HepG2 (cell line): ENCODE measurements around the gene TMEM87A. TPM values are rescaled to one million over a fixed set of nuclear protein-coding genes. Genes with fewer than 3 reads are reported as not detected.

Source experiments
- ESRRA ChIP-seq: sonication (generic); formaldehyde crosslinking; IDR thresholded peaks from 2 replicates; pipeline ENCODE4 v1.5.1; 2020; ENCODE audit warnings: mild to moderate bottlenecking, low read depth, missing genetic modification reagents
- GATAD1 ChIP-seq: IDR thresholded peaks from 2 replicates; pipeline ENCODE4 v1.6.1; 2016; ENCODE audit warnings: missing genetic modification reagents, missing compliant biosample characterization
- KDM5B ChIP-seq: sonication (generic); formaldehyde crosslinking; IDR thresholded peaks from 2 replicates; pipeline ENCODE4 v1.4.0; 2020; ENCODE audit warnings: missing genetic modification reagents, mild to moderate bottlenecking, borderline replicate concordance
- LCORL ChIP-seq, 2 experiments: fragments of 450-650 bp in 1 of 2; sonication (generic) in 1 of 2; formaldehyde crosslinking in 1 of 2; IDR thresholded peaks; 2 replicates each; pipeline versions ENCODE4 v1.5.0 to v1.6.1; 2017 to 2020; ENCODE audit warnings: antibody characterized with exemption in 1 of 2, missing genetic modification reagents in 1 of 2
- SOX13 ChIP-seq, 3 experiments: fragments of 450-650 bp in 1 of 3; sonication (generic) in 1 of 3; formaldehyde crosslinking in 1 of 3; IDR thresholded peaks in 2 of 3; conservative IDR thresholded peaks in 1 of 3; 2 replicates each; pipeline versions ENCODE4 v1.5.0 to v1.6.1; 2016 to 2020; ENCODE audit warnings: antibody characterized with exemption in 1 of 3, mild to moderate bottlenecking in 1 of 3, missing compliant biosample characterization in 1 of 3, missing genetic modification reagents in 1 of 3, moderate library complexity in 1 of 3
- STAG1 ChIP-seq: sonication (generic); formaldehyde crosslinking; IDR thresholded peaks from 2 replicates; pipeline ENCODE4 v1.4.0; 2020; ENCODE audit warnings: missing genetic modification reagents
- TMF1 ChIP-seq: sonication (generic); formaldehyde crosslinking; IDR thresholded peaks from 2 replicates; pipeline ENCODE4 v1.8.1; 2022; ENCODE audit warnings: low read depth, missing genetic modification reagents
- ZNF20 ChIP-seq: sonication (generic); formaldehyde crosslinking; IDR thresholded peaks from 2 replicates; pipeline ENCODE4 v1.4.0; 2020; ENCODE audit warnings: mild to moderate bottlenecking, moderate library complexity, missing genetic modification reagents
- polyA plus RNA-seq, 8 experiments: library from polyadenylated mRNA; depleted of rRNA in 3 of 8; stranded (reverse) in 7 of 8; unstranded in 1 of 8; fragments of >200 nt; fragmentation: Illumina TruSeq in 4 of 8; extraction: Trizol in 4 of 8; gene quantifications; 2 replicates each; pipeline versions ENCODE4 v1.2.1 to v1.2.3, GENCODE V29; 2011 to 2016; ENCODE audit warnings: low read depth in 4 of 8, missing spikeins in 1 of 8, mixed read lengths in 1 of 8; ENCODE audit not compliant: insufficient read depth in 1 of 8
- total RNA-seq, 5 experiments: library from RNA; depleted of rRNA; stranded (reverse); fragments of >200 nt; fragmentation: Illumina TruSeq; extraction: Trizol; gene quantifications; 2 replicates each; pipeline ENCODE4 v1.2.3, GENCODE V29; 2016; ENCODE audit warnings: low read depth in 1 of 5
- TF ChIP-seq, protein P1 (sequence below), 2 experiments: fragments of 450-650 bp in 1 of 2; sonication (generic) in 1 of 2; formaldehyde crosslinking in 1 of 2; IDR thresholded peaks; 2 replicates each; pipeline versions ENCODE4 v1.6.1 to v1.8.0; 2016 to 2022; ENCODE audit warnings: antibody characterized with exemption in 1 of 2, mild to moderate bottlenecking in 1 of 2, missing genetic modification reagents in 1 of 2
- TF ChIP-seq, protein P2 (sequence below): sonication (generic); formaldehyde crosslinking; conservative IDR thresholded peaks from 2 replicates; pipeline ENCODE4 v1.8.0; 2022; ENCODE audit warnings: mild to moderate bottlenecking, moderate library complexity, missing genetic modification reagents
- TF ChIP-seq, protein P3 (sequence below): sonication (generic); formaldehyde crosslinking; IDR thresholded peaks from 2 replicates; pipeline ENCODE4 v1.4.0; 2020; ENCODE audit warnings: missing genetic modification reagents
- TF ChIP-seq, protein P4 (sequence below): sonication (generic); formaldehyde crosslinking; IDR thresholded peaks from 2 replicates; pipeline ENCODE4 v1.4.0; 2020; ENCODE audit warnings: missing genetic modification reagents
- TF ChIP-seq, protein P5 (sequence below): sonication (generic); formaldehyde crosslinking; IDR thresholded peaks from 2 replicates; pipeline ENCODE4 v1.4.0; 2020; ENCODE audit warnings: mild to moderate bottlenecking, missing genetic modification reagents

The TMEM87A gene
- total and polyA plus RNA-seq, 2 of the 13 experiments (the other 11 are each of a cell fraction or from before 2014, with no cell fraction given) = 20.2 to 42.8 TPM

DNA sequence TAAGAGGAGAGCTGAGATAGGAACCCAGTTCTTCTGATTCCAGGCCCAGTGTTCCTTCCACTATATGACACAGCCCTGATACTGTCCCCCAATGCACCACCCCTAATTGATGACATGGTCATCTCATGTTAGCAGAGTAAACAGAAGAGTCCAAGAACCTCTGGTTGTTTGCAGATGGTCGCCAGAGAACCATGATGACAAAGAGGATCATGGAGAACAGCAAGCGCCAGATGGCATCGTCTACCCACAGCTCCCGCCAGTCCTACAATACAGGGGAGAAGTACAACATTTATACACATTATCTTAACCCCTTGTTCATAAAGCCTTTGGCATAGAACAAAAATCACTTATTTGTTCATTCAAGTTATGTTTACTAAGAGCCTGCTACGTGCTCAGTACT is 46.6 kb downstream of the TMEM87A start (continued):
- TF ChIP-seq, protein P1, sequence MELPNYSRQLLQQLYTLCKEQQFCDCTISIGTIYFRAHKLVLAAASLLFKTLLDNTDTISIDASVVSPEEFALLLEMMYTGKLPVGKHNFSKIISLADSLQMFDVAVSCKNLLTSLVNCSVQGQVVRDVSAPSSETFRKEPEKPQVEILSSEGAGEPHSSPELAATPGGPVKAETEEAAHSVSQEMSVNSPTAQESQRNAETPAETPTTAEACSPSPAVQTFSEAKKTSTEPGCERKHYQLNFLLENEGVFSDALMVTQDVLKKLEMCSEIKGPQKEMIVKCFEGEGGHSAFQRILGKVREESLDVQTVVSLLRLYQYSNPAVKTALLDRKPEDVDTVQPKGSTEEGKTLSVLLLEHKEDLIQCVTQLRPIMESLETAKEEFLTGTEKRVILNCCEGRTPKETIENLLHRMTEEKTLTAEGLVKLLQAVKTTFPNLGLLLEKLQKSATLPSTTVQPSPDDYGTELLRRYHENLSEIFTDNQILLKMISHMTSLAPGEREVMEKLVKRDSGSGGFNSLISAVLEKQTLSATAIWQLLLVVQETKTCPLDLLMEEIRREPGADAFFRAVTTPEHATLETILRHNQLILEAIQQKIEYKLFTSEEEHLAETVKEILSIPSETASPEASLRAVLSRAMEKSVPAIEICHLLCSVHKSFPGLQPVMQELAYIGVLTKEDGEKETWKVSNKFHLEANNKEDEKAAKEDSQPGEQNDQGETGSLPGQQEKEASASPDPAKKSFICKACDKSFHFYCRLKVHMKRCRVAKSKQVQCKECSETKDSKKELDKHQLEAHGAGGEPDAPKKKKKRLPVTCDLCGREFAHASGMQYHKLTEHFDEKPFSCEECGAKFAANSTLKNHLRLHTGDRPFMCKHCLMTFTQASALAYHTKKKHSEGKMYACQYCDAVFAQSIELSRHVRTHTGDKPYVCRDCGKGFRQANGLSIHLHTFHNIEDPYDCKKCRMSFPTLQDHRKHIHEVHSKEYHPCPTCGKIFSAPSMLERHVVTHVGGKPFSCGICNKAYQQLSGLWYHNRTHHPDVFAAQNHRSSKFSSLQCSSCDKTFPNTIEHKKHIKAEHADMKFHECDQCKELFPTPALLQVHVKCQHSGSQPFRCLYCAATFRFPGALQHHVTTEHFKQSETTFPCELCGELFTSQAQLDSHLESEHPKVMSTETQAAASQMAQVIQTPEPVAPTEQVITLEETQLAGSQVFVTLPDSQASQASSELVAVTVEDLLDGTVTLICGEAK (IDR thresholded peaks at IDR 0.05) = no peak
- TF ChIP-seq, protein P1 (CRISPR knock-in tag; IDR thresholded peaks at IDR 0.05) = no peak
- TF ChIP-seq, protein P2, sequence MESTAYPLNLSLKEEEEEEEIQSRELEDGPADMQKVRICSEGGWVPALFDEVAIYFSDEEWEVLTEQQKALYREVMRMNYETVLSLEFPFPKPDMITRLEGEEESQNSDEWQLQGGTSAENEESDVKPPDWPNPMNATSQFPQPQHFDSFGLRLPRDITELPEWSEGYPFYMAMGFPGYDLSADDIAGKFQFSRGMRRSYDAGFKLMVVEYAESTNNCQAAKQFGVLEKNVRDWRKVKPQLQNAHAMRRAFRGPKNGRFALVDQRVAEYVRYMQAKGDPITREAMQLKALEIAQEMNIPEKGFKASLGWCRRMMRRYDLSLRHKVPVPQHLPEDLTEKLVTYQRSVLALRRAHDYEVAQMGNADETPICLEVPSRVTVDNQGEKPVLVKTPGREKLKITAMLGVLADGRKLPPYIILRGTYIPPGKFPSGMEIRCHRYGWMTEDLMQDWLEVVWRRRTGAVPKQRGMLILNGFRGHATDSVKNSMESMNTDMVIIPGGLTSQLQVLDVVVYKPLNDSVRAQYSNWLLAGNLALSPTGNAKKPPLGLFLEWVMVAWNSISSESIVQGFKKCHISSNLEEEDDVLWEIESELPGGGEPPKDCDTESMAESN (CRISPR knock-in tag) = no peak
- TF ChIP-seq KDM5B (no peak), SOX13 (IDR thresholded peaks at IDR 0.05) (no peak), SOX13 (CRISPR knock-in tag; conservative IDR thresholded peaks at IDR 0.05 in 1 of 2, IDR thresholded peaks at IDR 0.05 in 1 of 2) (peak in 1 of 2 experiments; percentile 50; a peak in 2 of 4 replicates), TMF1 (no peak), ZNF20 (no peak), GATAD1 (CRISPR knock-in tag) (0 out of 2 replicates have a peak, but pooled peaks have one; percentile 14), LCORL (IDR thresholded peaks at IDR 0.05) (no peak), LCORL (CRISPR knock-in tag; IDR thresholded peaks at IDR 0.05) (no peak), STAG1 (CRISPR knock-in tag) (peak; percentile 44), ESRRA (CRISPR knock-in tag) (no peak)
- TF ChIP-seq, protein P3, sequence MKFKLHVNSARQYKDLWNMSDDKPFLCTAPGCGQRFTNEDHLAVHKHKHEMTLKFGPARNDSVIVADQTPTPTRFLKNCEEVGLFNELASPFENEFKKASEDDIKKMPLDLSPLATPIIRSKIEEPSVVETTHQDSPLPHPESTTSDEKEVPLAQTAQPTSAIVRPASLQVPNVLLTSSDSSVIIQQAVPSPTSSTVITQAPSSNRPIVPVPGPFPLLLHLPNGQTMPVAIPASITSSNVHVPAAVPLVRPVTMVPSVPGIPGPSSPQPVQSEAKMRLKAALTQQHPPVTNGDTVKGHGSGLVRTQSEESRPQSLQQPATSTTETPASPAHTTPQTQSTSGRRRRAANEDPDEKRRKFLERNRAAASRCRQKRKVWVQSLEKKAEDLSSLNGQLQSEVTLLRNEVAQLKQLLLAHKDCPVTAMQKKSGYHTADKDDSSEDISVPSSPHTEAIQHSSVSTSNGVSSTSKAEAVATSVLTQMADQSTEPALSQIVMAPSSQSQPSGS (CRISPR knock-in tag) = no peak
- TF ChIP-seq, protein P4, sequence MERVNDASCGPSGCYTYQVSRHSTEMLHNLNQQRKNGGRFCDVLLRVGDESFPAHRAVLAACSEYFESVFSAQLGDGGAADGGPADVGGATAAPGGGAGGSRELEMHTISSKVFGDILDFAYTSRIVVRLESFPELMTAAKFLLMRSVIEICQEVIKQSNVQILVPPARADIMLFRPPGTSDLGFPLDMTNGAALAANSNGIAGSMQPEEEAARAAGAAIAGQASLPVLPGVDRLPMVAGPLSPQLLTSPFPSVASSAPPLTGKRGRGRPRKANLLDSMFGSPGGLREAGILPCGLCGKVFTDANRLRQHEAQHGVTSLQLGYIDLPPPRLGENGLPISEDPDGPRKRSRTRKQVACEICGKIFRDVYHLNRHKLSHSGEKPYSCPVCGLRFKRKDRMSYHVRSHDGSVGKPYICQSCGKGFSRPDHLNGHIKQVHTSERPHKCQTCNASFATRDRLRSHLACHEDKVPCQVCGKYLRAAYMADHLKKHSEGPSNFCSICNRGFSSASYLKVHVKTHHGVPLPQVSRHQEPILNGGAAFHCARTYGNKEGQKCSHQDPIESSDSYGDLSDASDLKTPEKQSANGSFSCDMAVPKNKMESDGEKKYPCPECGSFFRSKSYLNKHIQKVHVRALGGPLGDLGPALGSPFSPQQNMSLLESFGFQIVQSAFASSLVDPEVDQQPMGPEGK (CRISPR knock-in tag) = no peak
- TF ChIP-seq, protein P5, sequence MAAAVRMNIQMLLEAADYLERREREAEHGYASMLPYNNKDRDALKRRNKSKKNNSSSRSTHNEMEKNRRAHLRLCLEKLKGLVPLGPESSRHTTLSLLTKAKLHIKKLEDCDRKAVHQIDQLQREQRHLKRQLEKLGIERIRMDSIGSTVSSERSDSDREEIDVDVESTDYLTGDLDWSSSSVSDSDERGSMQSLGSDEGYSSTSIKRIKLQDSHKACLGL (CRISPR knock-in tag) = no peak
